ENCODE results near the gene GUK1.
"Not testable (repeated sequence)": the region's sequence is repeated elsewhere in the genome, so short reads cannot be mapped to it uniquely, and the experiment has no call there.

The GUK1 gene

GRCh38 chr1:228178737-228179684 is 38.9 kb downstream of the GUK1 start:
- no peak for DNase-seq

GRCh38 chr1:228180271-228180958 is 40.3 kb downstream of the GUK1 start:
- no peak for DNase-seq

GRCh38 chr1:228180959-228181644 is 41.0 kb downstream of the GUK1 start:
- DNase-seq = no peak

GRCh38 chr1:228181645-228182034 is 41.6 kb downstream of the GUK1 start:
- DNase-seq = no peak

DNA sequence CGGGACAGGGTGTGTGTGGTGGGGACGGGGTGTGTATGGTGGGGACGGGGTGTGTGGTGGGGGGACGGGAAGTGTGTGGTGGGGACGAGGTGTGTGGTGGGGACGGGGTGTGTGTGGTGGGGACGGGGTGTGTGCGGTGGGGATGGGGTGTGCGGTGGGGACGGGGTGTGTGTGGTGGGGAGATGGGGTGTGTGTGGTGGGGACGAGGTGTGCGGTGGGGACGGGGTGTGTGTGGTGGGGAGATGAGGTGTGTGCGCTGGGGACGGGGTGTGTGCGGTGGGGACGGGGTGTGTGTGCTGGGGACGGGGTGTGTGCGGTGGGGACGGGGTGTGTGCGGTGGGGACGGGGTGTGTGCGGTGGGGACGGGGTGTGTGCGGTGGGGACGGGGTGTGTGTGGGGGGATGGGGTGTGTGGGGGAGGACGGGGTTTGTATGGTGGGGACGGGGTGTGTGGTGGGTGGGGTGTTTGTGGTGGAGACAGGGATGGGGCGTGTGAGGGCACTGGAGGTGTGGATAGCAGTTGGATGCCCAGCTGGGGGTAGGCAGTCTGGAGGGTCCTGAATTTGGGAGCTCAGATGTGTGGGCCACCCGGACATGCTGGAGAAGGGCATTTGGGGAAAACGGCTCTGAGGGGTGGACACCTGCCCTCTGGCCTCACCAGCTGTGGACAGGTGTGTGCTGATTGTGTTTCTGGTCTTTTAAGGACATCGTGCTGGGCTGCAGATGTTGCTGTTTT is 42.4 kb downstream of the GUK1 start:
- no peak for DNase-seq

DNA sequence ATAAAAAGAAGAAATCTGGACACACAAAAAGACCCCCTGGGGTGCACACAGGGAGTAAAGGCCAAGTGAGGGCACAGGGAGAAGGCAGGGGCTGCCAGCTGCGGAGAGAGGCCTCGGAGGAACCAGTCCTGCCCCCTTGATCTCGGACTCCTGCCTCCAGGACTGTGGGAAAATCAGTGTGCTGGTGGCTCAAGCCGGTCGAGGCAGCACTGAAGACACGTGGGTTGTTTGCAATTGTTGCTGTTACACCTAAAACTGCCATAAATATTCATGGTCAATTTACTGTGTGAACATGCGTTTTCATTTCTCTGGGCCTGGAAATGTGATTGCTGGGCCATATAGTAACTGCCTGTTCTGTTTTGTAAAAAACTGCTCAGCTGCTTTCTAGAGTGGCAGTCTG is 44.1 kb downstream of the GUK1 start:
- no peak for DNase-seq

DNA sequence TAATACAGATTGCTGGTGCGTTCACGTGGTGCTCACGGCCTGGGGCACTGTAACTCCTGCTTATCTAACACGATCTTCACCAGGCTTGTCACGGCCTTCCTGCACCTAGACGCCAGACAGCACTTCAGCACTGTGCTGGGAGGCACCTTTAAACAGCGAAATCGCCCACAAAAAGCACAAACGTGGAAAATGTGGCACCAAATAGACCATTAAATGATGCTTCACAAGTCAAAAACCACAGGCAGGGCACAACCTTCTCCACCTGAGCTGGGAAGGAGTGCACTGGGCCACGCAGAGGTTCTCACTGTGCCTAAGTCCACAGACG is 45.5 kb downstream of the GUK1 start:
- no peak for DNase-seq

DNA sequence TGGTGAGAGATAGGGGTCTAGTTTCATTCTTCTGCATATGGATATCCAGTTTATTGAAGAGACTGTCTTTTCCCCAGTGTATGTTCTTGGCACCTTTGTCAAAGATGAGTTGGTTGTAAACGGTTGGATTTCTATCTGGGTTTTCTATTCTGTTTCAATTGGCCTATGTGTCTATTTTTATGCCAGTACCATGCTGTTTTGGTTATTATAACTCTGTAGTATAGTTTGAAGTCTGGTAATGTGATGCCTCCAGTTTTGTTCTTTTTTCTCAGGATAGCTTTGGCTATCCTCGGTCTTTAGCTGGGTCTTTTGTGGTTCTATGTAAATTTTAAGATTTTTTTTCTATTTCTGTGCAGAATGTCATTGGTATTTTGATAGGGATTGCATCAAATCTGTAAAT is 48.2 kb downstream of the GUK1 start:
- not testable (repeated sequence) for DNase-seq

DNA sequence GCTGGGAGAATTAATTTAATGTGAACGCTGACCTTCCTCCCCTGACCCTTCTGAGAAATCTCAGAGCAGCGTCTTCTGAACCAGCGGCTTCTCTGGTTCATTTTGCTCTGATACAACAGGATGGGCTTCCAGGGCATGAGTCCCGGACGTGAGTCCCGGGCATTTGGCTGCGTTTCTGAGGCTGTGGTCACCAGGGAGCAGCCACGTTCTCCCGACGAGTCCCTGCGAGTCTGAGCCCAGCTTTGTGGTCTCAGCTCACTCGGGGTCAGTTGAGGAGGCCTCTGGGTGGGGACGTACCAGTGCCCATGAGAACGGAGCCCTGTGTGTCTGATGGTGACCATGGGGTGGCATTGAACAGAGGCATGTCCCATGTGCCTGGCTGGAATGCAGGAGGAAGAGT is 50.1 kb downstream of the GUK1 start:
- no peak for DNase-seq

DNA sequence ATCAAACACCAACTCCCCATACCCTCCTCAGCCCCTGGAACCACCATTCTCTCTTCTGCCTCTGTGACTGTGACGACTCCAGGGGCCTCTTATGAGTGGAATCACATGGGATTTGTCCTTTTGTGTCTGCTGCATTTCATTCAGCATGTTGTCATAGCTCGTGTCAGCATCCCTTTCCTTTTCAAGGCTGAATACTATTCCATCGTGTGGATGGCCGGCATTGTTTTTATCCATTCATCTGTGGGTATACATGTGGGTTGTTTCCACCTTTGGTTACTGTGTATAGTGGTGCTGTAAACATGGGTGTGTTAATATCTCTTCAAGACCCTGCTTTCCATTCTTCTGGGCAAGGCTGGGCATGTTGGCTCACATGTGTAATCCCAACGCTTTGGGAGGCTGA is 50.7 kb downstream of the GUK1 start:
- DNase-seq = no peak

DNA sequence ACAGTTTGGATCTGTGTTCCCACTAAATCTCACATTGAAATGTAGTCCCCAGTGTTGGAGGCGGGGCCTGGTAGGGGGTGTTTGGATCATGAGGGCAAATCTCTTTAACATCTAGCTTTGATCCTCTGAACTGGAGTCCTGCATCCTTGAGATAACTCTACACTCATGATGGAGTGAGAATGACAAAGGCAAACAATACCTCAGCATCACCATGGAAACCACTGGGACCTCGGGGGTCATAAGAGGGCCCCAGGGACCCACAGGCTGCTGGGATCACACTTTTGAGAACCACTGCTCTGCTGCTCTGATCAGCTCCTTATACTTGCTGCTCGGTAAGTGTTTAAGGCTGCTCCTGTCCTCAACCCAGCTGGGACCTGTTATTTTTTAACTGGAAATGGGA is 54.4 kb downstream of the GUK1 start:
- DNase-seq = no peak

DNA sequence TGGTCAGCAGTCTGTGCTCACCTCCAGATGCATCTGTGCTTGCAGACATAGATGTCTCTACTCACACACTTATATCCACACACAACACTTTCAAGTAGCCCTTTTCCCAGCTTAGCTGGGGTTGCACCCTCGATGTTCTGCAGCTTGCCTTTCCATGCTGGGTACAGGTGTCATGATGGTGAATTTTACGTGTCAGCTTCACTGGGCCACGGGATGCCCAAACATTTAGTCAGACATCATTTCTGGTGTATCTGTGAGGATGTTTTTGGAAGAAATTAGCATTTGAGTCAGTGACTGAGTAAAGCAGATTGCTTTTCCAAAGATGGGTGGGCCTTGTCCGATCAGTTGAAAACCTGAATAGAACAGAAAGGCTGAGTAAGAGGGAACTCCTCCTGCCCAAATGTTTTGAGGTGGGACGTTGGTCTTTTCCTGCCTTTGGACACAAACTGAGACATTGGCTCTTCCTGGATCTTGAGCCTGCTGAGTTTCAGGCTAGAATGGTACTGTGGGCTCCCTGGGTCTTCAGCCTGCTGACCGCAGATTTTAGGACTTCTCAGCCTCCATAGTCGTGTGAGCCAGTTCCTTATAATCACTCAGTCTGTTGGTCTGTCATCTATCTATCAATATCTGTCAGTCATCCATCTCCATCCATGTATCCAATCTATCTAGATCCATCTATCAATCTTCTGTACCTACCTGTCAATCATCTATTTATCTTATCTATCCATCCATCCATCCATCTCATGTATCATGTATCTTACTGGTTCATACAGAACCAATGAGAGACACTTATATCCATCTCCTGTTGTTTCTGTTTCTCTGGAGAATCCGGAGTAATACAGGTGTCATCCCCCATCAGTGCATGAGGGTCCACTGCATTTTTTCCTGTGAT is 55.1 kb downstream of the GUK1 start:
- DNase-seq = no peak

- DNase-seq = no peak
Measured at GRCh38 chr1:228197555-228198147, 57.6 kb downstream of the GUK1 start.
